ENCODE results near the gene FGGY.

FGGY gene

GRCh38 chr1:59342801-59343575, 46.1 kb downstream of the FGGY start:
- Histone ChIP-seq H3K27me3 (ENCODE audit: insufficient read depth, poor library complexity, severe bottlenecking) (no peaks in the 10 kb centered on the region), H3K27ac (ENCODE audit: poor library complexity, severe bottlenecking) (no peak overlapping the region), H3K36me3 (ENCODE audit: low read depth) (no peaks in the 10 kb centered on the region), H3K9me3 (ENCODE audit: severe bottlenecking) (no peaks in the 10 kb centered on the region), H3K4me1 (ENCODE audit: insufficient read depth, poor library complexity, severe bottlenecking) (no peaks in the 10 kb centered on the region), H3K4me3 (ENCODE audit: severe bottlenecking) (no peak overlapping the region)
- DNase-seq (ENCODE audit: low spot score) (no peak), ATAC-seq (ENCODE audit: low read depth) (no peak)
- no peak for TF ChIP-seq CTCF (IDR thresholded peaks at IDR 0.05; ENCODE audit: poor library complexity, severe bottlenecking)

GRCh38 chr1:59343576-59343840, 46.6 kb downstream of the FGGY start:
- H3K4me3 ChIP-seq (ENCODE audit: severe bottlenecking): no peak overlapping the region
- H3K9me3 ChIP-seq (ENCODE audit: severe bottlenecking): no peaks in the 10 kb centered on the region
- DNase-seq (ENCODE audit: low spot score): no peak

GRCh38 chr1:59345221-59345620, 48.3 kb downstream of the FGGY start:
- H3K27ac ChIP-seq (ENCODE audit: poor library complexity, severe bottlenecking): no peak overlapping the region
- TF ChIP-seq CTCF (IDR thresholded peaks at IDR 0.05; ENCODE audit: poor library complexity, severe bottlenecking): no peak
- ATAC-seq (ENCODE audit: low read depth): no peak
- DNase-seq (ENCODE audit: low spot score): no peak
- no peaks in the 10 kb centered on the region for H3K36me3 ChIP-seq (ENCODE audit: low read depth)
- H3K4me3 ChIP-seq (ENCODE audit: severe bottlenecking): no peak overlapping the region
- H3K4me1 ChIP-seq (ENCODE audit: insufficient read depth, poor library complexity, severe bottlenecking): no peaks in the 10 kb centered on the region
- H3K9me3 ChIP-seq (ENCODE audit: severe bottlenecking): no peaks in the 10 kb centered on the region
- no peaks in the 10 kb centered on the region for H3K27me3 ChIP-seq (ENCODE audit: insufficient read depth, poor library complexity, severe bottlenecking)

More at GRCh38 chr1:59343576-59343840, 46.6 kb downstream of the FGGY start:
- TF ChIP-seq CTCF (IDR thresholded peaks at IDR 0.05; ENCODE audit: poor library complexity, severe bottlenecking): no peak
- no peaks in the 10 kb centered on the region for H3K36me3 ChIP-seq (ENCODE audit: low read depth)
- no peak overlapping the region for H3K27ac ChIP-seq (ENCODE audit: poor library complexity, severe bottlenecking)
- no peaks in the 10 kb centered on the region for H3K27me3 ChIP-seq (ENCODE audit: insufficient read depth, poor library complexity, severe bottlenecking)
- H3K4me1 ChIP-seq (ENCODE audit: insufficient read depth, poor library complexity, severe bottlenecking): no peaks in the 10 kb centered on the region
- no peak for ATAC-seq (ENCODE audit: low read depth)

GRCh38 chr1:59346429-59346828, 49.5 kb downstream of the FGGY start:
- Histone ChIP-seq H3K27ac (ENCODE audit: poor library complexity, severe bottlenecking) (no peak overlapping the region), H3K27me3 (ENCODE audit: insufficient read depth, poor library complexity, severe bottlenecking) (no peaks in the 10 kb centered on the region), H3K9me3 (ENCODE audit: severe bottlenecking) (no peaks in the 10 kb centered on the region), H3K36me3 (ENCODE audit: low read depth) (no peaks in the 10 kb centered on the region), H3K4me1 (ENCODE audit: insufficient read depth, poor library complexity, severe bottlenecking) (no peaks in the 10 kb centered on the region), H3K4me3 (ENCODE audit: severe bottlenecking) (no peak overlapping the region)
- ATAC-seq (ENCODE audit: low read depth) (no peak), DNase-seq (ENCODE audit: low spot score) (no peak)
- no peak for TF ChIP-seq CTCF (IDR thresholded peaks at IDR 0.05; ENCODE audit: poor library complexity, severe bottlenecking)

GRCh38 chr1:59349101-59349500, 52.2 kb downstream of the FGGY start:
- Histone ChIP-seq H3K9me3 (ENCODE audit: severe bottlenecking) (no peaks in the 10 kb centered on the region), H3K27me3 (ENCODE audit: insufficient read depth, poor library complexity, severe bottlenecking) (no peaks in the 10 kb centered on the region), H3K4me3 (ENCODE audit: severe bottlenecking) (no peak overlapping the region), H3K4me1 (ENCODE audit: insufficient read depth, poor library complexity, severe bottlenecking) (no peaks in the 10 kb centered on the region), H3K27ac (ENCODE audit: poor library complexity, severe bottlenecking) (no peak overlapping the region), H3K36me3 (ENCODE audit: low read depth) (no peaks in the 10 kb centered on the region)
- ATAC-seq (ENCODE audit: low read depth) (no peak), DNase-seq (ENCODE audit: low spot score) (no peak)
- TF ChIP-seq CTCF (IDR thresholded peaks at IDR 0.05; ENCODE audit: poor library complexity, severe bottlenecking): no peak
